ENCODE results near the gene SULT1E1. TPM values are rescaled to one million over a fixed set of nuclear protein-coding genes. Genes with fewer than 3 reads are reported as not detected.

The SULT1E1 gene
- total RNA-seq, 1 donor from 2014 or later, result 5.1 TPM

GRCh38 chr4:69860521-69861298 is 765 bp upstream of the SULT1E1 start:
- no peaks in the 10 kb centered on the region for H3K4me1 Mint-ChIP-seq (ENCODE audit: unreplicated experiment)
- no peaks in the 10 kb centered on the region for H3K9me3 Mint-ChIP-seq (ENCODE audit: unreplicated experiment)
- peaks cover 3% of the 10 kb centered on the region for H3K27me3 Mint-ChIP-seq (ENCODE audit: unreplicated experiment)
- H3K27ac Mint-ChIP-seq (ENCODE audit: unreplicated experiment), result no peak overlapping the region
- TF ChIP-seq, protein P1, sequence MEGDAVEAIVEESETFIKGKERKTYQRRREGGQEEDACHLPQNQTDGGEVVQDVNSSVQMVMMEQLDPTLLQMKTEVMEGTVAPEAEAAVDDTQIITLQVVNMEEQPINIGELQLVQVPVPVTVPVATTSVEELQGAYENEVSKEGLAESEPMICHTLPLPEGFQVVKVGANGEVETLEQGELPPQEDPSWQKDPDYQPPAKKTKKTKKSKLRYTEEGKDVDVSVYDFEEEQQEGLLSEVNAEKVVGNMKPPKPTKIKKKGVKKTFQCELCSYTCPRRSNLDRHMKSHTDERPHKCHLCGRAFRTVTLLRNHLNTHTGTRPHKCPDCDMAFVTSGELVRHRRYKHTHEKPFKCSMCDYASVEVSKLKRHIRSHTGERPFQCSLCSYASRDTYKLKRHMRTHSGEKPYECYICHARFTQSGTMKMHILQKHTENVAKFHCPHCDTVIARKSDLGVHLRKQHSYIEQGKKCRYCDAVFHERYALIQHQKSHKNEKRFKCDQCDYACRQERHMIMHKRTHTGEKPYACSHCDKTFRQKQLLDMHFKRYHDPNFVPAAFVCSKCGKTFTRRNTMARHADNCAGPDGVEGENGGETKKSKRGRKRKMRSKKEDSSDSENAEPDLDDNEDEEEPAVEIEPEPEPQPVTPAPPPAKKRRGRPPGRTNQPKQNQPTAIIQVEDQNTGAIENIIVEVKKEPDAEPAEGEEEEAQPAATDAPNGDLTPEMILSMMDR (IDR thresholded peaks at IDR 0.05), result no peak
- DNase-seq (ENCODE audit: extremely low spot score, unreplicated experiment), result no peak
- H3K36me3 Mint-ChIP-seq (ENCODE audit: unreplicated experiment), result no peaks in the 10 kb centered on the region
- H3K4me3 Mint-ChIP-seq (ENCODE audit: unreplicated experiment), result no peak overlapping the region

GRCh38 chr4:69859140-69859685 is 732 bp downstream of the SULT1E1 start:
- TF ChIP-seq, protein P1 (IDR thresholded peaks at IDR 0.05), result no peak
- Mint-ChIP-seq H3K27me3 (ENCODE audit: unreplicated experiment) (peaks cover 3% of the 10 kb centered on the region), H3K4me1 (ENCODE audit: unreplicated experiment) (no peaks in the 10 kb centered on the region), H3K4me3 (ENCODE audit: unreplicated experiment) (no peak overlapping the region), H3K9me3 (ENCODE audit: unreplicated experiment) (no peaks in the 10 kb centered on the region), H3K27ac (ENCODE audit: unreplicated experiment) (no peak overlapping the region), H3K36me3 (ENCODE audit: unreplicated experiment) (no peaks in the 10 kb centered on the region)
- DNase-seq (ENCODE audit: extremely low spot score, unreplicated experiment), result no peak

- H3K4me1 Mint-ChIP-seq (ENCODE audit: unreplicated experiment), result no peaks in the 10 kb centered on the region
- DNase-seq (ENCODE audit: extremely low spot score, unreplicated experiment), result no peak
- no peaks in the 10 kb centered on the region for H3K36me3 Mint-ChIP-seq (ENCODE audit: unreplicated experiment)
- H3K27ac Mint-ChIP-seq (ENCODE audit: unreplicated experiment), result no peak overlapping the region
- H3K9me3 Mint-ChIP-seq (ENCODE audit: unreplicated experiment), result no peaks in the 10 kb centered on the region
- no peak overlapping the region for H3K4me3 Mint-ChIP-seq (ENCODE audit: unreplicated experiment)
- TF ChIP-seq, protein P1 (IDR thresholded peaks at IDR 0.05), result no peak
- H3K27me3 Mint-ChIP-seq (ENCODE audit: unreplicated experiment), result peaks cover 3% of the 10 kb centered on the region
Observed at GRCh38 chr4:69858690-69859089, 1.3 kb downstream of the SULT1E1 start.

- DNase-seq (ENCODE audit: extremely low spot score, unreplicated experiment), result no peak
- no peaks in the 10 kb centered on the region for H3K9me3 Mint-ChIP-seq (ENCODE audit: unreplicated experiment)
- H3K36me3 Mint-ChIP-seq (ENCODE audit: unreplicated experiment), result no peaks in the 10 kb centered on the region
- TF ChIP-seq, protein P1 (IDR thresholded peaks at IDR 0.05), result no peak
- peaks cover 9% of the 10 kb centered on the region for H3K27me3 Mint-ChIP-seq (ENCODE audit: unreplicated experiment)
- H3K27ac Mint-ChIP-seq (ENCODE audit: unreplicated experiment), result no peak overlapping the region
- no peaks in the 10 kb centered on the region for H3K4me1 Mint-ChIP-seq (ENCODE audit: unreplicated experiment)
- no peak overlapping the region for H3K4me3 Mint-ChIP-seq (ENCODE audit: unreplicated experiment)
Observed at GRCh38 chr4:69855822-69856221, 4.1 kb downstream of the SULT1E1 start.

- H3K4me3 Mint-ChIP-seq (ENCODE audit: unreplicated experiment), result no peak overlapping the region
- peaks cover 8% of the 10 kb centered on the region for H3K4me1 Mint-ChIP-seq (ENCODE audit: unreplicated experiment)
- TF ChIP-seq, protein P1 (IDR thresholded peaks at IDR 0.05), result no peak
- no peaks in the 10 kb centered on the region for H3K9me3 Mint-ChIP-seq (ENCODE audit: unreplicated experiment)
- H3K27ac Mint-ChIP-seq (ENCODE audit: unreplicated experiment), result no peak overlapping the region
- H3K36me3 Mint-ChIP-seq (ENCODE audit: unreplicated experiment), result no peaks in the 10 kb centered on the region
- DNase-seq (ENCODE audit: extremely low spot score, unreplicated experiment), result no peak
- H3K27me3 Mint-ChIP-seq (ENCODE audit: unreplicated experiment), result peaks cover 11% of the 10 kb centered on the region
Observed at GRCh38 chr4:69849969-69850368, 10.0 kb downstream of the SULT1E1 start.
